OCI-LY3 (cell line): Measurements from ENCODE around the gene BTAF1.

ENCODE experiments used
- H2AFZ ChIP-seq: fragments of 200-600, 300-600 bp; shearing (Covaris generic); 2 replicates; pipeline ENCODE4 v1.6.0; 2014; ENCODE audit warnings: antibody characterized with exemption, low read depth, low read length
- H3K27ac ChIP-seq: fragments of 200-600, 300-600 bp; sonication (generic); 2 replicates; pipeline ENCODE4 v1.5.1; 2014; ENCODE audit warnings: mild to moderate bottlenecking, low read length, moderate library complexity, mixed read lengths
- H3K27me3 ChIP-seq: fragments of 200-600, 300-600 bp; sonication (generic); 2 replicates; pipeline ENCODE4 v1.6.1; 2014; ENCODE audit warnings: low read depth, low read length, mixed read lengths
- H3K36me3 ChIP-seq: fragments of 200-600, 300-600 bp; sonication (generic); replicated peaks from 2 replicates; pipeline ENCODE3; 2014; ENCODE audit warnings: low read depth, low read length, mixed read lengths
- H3K4me1 ChIP-seq: fragments of 300-600, 200-600 bp; sonication (generic); 2 replicates; pipeline ENCODE4 v1.6.1; 2014; ENCODE audit warnings: low read length, mixed read lengths
- H3K4me2 ChIP-seq: fragments of 200-600, 300-600 bp; sonication (generic); 2 replicates; pipeline ENCODE4 v1.6.1; 2014; ENCODE audit warnings: low read length, mixed read lengths
- H3K4me3 ChIP-seq: fragments of 300-600, 200-600 bp; sonication (generic); 2 replicates; pipeline ENCODE4 v1.5.1; 2014; ENCODE audit warnings: antibody characterized with exemption, mild to moderate bottlenecking, low read length, moderate library complexity
- H3K79me2 ChIP-seq: fragments of 300-600, 200-600 bp; shearing (Covaris generic); 2 replicates; pipeline ENCODE4 v1.6.1; 2014; ENCODE audit warnings: mild to moderate bottlenecking, low read length, mixed read lengths
- H3K9ac ChIP-seq: fragments of 300-600, 200-600 bp; shearing (Covaris generic); 2 replicates; pipeline ENCODE4 v1.6.0; 2014; ENCODE audit warnings: mild to moderate bottlenecking, low read length, moderate library complexity
- H3K9me3 ChIP-seq: fragments of 200-600, 300-600 bp; shearing (Covaris generic); 2 replicates; pipeline ENCODE4 v1.6.1; 2014; ENCODE audit warnings: low read length, mixed read lengths; ENCODE audit not compliant: insufficient read depth
- H4K20me1 ChIP-seq: fragments of 200-600, 300-600 bp; sonication (generic); 2 replicates; pipeline ENCODE4 v1.6.1; 2016; ENCODE audit warnings: low read length, mixed read lengths; ENCODE audit not compliant: insufficient read depth
- CTCF ChIP-seq: fragments of 200-600, 300-600 bp; sonication (generic); IDR thresholded peaks from 2 replicates; pipeline ENCODE4 v1.5.1; 2014; ENCODE audit warnings: antibody characterized with exemption, low read length, low read depth
- EZH2phosphoT487 ChIP-seq: fragments of 200-600 bp; shearing (Covaris generic); IDR thresholded peaks from 2 replicates; pipeline ENCODE4 v1.6.1; 2018; ENCODE audit warnings: antibody characterized with exemption, mixed run types, low read depth

The BTAF1 gene

GRCh38 chr10:91907914-91908336 lies 15.6 kb upstream of the BTAF1 start:
- Histone ChIP-seq H3K9ac (peak overlapping the region; percentile 75), H3K27me3 (no peaks in the 10 kb centered on the region), H3K27ac (no peak overlapping the region), H3K4me1 (no peaks in the 10 kb centered on the region), H3K79me2 (0 out of 2 replicates have a peak, but pooled peaks cover 7% of the 10 kb centered on the region), H3K4me3 (peak overlapping the region; percentile 91), H4K20me1 (no peaks in the 10 kb centered on the region), H3K36me3 (no peaks in the 10 kb centered on the region), H3K9me3 (no peaks in the 10 kb centered on the region), H3K4me2 (peak overlapping the region; percentile 94), H2AFZ (peak overlapping the region; percentile 65; the same call in 1 of the 2 replicates)
- no peak for TF ChIP-seq EZH2phosphoT487
- TF ChIP-seq CTCF: no peak

GRCh38 chr10:91908337-91909116 lies 15.0 kb upstream of the BTAF1 start:
- no peaks in the 10 kb centered on the region for H4K20me1 ChIP-seq
- no peaks in the 10 kb centered on the region for H3K27me3 ChIP-seq
- peak overlapping the region; percentile 93 for H2AFZ ChIP-seq
- peak overlapping the region; percentile 91 for H3K4me3 ChIP-seq
- peak overlapping the region; percentile 94 for H3K4me2 ChIP-seq
- H3K27ac ChIP-seq: no peak overlapping the region; the same call in 1 of the 2 replicates
- H3K9ac ChIP-seq: peak overlapping the region; percentile 75
- no peaks in the 10 kb centered on the region for H3K36me3 ChIP-seq
- no peaks in the 10 kb centered on the region for H3K9me3 ChIP-seq
- H3K4me1 ChIP-seq: no peaks in the 10 kb centered on the region
- no peak for TF ChIP-seq EZH2phosphoT487
- TF ChIP-seq CTCF: peak; percentile 48
- 0 out of 2 replicates have a peak, but pooled peaks cover 7% of the 10 kb centered on the region for H3K79me2 ChIP-seq

GRCh38 chr10:91909117-91909677 lies 14.4 kb upstream of the BTAF1 start, which contains the start of gene FGFBP3:
FGFBP3 (minus strand) TSS chr10:91909486; CDS start chr10:91908969, 517 bp downstream.
- peak within 1 kb of the TSS; percentile 93 for H2AFZ ChIP-seq
- no peak within 1 kb of the TSS; the same call in 1 of the 2 replicates for H3K27ac ChIP-seq
- H3K4me1 ChIP-seq: no peaks in the 10 kb centered on the region
- H3K36me3 ChIP-seq: no peaks in the 10 kb centered on the region
- H3K9me3 ChIP-seq: no peaks in the 10 kb centered on the region
- H3K27me3 ChIP-seq: no peaks in the 10 kb centered on the region
- no peaks in the 10 kb centered on the region for H4K20me1 ChIP-seq
- peak within 1 kb of the TSS; percentile 91 for H3K4me3 ChIP-seq
- peak within 1 kb of the TSS; percentile 75 for H3K9ac ChIP-seq
- peak within 1 kb of the TSS; percentile 94 for H3K4me2 ChIP-seq
- TF ChIP-seq CTCF (no peak), EZH2phosphoT487 (no peak)
- 0 out of 2 replicates have a peak, but pooled peaks cover 7% of the 10 kb centered on the region for H3K79me2 ChIP-seq

GRCh38 chr10:91910467-91910866 lies 13.1 kb upstream of the BTAF1 start:
- Histone ChIP-seq H3K9ac (no peak overlapping the region), H3K4me1 (no peaks in the 10 kb centered on the region), H3K9me3 (no peaks in the 10 kb centered on the region), H3K4me3 (no peak overlapping the region), H3K36me3 (no peaks in the 10 kb centered on the region), H3K27me3 (peaks cover 5% of the 10 kb centered on the region), H4K20me1 (no peaks in the 10 kb centered on the region), H3K27ac (no peak overlapping the region), H2AFZ (no peak overlapping the region), H3K79me2 (0 out of 2 replicates have a peak, but pooled peaks cover 7% of the 10 kb centered on the region), H3K4me2 (no peak overlapping the region)
- no peak for TF ChIP-seq CTCF
- TF ChIP-seq EZH2phosphoT487: no peak
